Measurements from ENCODE around the gene TM9SF4. TPM values are rescaled to one million over a fixed set of nuclear protein-coding genes. Genes with fewer than 3 reads are reported as not detected.

TM9SF4 gene
- polyA plus RNA-seq, 4 donors = 10.5 to 85.8 (median 20.2) TPM

DNA sequence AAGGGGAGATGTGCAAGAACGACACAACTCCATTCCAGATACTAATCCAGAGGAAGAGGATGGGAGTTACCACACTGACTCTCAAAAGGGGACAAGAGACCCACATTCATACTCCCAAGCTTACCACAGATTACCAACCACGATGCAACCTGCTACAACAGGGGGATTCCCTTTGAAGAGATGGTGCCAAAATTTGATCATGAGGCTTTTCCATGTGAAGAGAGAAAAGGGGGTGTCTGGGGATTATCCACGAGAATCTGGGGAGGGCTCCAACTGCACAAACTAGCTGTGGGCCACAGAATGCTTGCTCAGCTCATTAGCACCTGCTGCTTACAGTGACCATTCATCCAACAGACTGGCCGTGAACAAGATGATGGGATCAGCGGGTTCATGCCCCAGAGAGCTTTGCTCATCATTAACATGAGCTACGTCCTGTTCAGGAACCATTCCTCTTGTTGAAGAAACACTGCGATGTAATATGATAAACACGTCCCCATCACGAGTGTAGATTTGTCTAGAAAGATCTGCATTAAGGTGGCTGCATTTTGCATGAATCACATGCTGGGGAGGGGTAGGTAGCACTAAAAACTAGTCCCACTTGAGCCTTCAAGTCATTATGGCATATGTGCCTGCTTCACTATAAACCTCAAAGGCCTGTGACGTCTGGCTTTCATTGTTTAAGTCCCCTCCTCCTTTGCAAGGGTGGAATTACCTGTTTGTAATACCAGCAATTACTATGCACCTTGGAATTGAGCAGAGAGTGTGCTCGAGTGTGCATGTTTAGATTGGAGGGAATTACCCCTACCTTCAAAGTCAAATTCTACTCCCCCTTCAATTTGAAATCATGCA is 94.1 kb downstream of the TM9SF4 start:
- H3K4me1 ChIP-seq (ENCODE audit: control insufficient read depth in 3 of 3, insufficient read depth in 2 of 3, low read depth in 1 of 3, low read length in 2 of 3) = peaks cover 8 to 48% (median 12%) of the 10 kb centered on the region in 3 donors
- no peak for FAIRE-seq
- no peaks in the 10 kb centered on the region for H3K9me3 ChIP-seq (ENCODE audit: control insufficient read depth in 2 of 2, insufficient read depth in 1 of 2, low read depth in 1 of 2, low read length in 1 of 2)
- H3K27me3 ChIP-seq (ENCODE audit: control insufficient read depth in 3 of 3, insufficient read depth in 3 of 3, low read length in 3 of 3) = no peaks in the 10 kb centered on the region
- peaks cover 9 to 63% (median 15%) of the 10 kb centered on the region in 3 donors for H3K36me3 ChIP-seq (ENCODE audit: control insufficient read depth in 3 of 3, insufficient read depth in 2 of 3, low read depth in 1 of 3, low read length in 3 of 3)
- H3K4me3 ChIP-seq (ENCODE audit: low read depth in 1 of 3, low read length in 3 of 3) = peak overlapping the region in 2 of 3 donors; percentile 10 to 95
- 16 to 47% (median 35%) methylated on average over 11 of the region's 11 CpGs for WGBS, 3 donors
- peak overlapping the region; percentile 73 to 96 (median 82) for H3K27ac ChIP-seq (ENCODE audit: low read depth in 1 of 3, low read length in 2 of 3)
- DNase-seq = peak; percentile 70 to 82

DNA sequence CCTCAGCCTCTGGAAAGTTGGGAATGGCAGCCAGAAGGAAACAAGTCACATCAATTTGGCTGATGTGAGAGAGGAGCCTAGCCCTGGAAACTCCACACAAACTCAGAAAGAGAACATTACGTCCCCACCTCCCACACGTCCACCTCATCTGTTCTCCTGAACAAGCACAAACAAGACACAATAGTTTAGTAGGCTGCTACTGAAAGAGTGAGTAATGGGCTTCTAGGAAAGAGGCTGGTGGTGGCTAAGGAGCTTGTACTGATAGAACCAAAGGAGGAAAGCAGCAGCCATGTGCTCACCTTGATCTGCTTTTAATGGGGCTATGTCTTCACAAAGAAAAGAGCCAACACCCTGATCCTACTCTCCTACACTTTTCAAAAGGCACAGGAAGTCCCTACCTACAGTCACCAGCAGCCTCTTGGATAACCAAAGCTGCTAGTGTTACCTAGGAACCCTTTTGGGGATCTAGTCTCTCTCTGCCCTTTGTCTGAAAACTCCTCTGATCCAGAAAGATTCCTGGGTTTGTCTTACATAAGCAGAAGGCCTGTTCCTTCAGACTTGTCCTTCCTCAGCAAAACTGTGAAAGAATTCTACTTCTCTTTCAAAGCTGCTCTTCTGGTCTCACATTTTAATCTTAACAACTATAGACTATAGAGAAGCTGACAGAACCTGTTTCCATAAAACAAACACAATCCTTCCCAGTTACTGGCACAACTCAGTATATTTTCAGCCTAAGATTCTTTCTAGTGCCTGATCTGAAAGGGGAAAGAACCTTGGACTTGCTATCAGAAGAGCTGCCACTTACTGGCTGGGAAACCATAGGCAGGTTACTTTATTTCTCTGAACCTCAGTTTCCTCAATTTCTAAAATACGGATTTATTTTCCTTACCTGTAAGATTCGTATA is 94.9 kb downstream of the TM9SF4 start:
- no peaks in the 10 kb centered on the region for H3K9me3 ChIP-seq (ENCODE audit: control insufficient read depth in 2 of 2, insufficient read depth in 1 of 2, low read depth in 1 of 2, low read length in 1 of 2)
- H3K4me3 ChIP-seq (ENCODE audit: low read depth in 1 of 3, low read length in 3 of 3) = peak overlapping the region in 2 of 3 donors; percentile 95 to 99
- H3K4me1 ChIP-seq (ENCODE audit: control insufficient read depth in 3 of 3, insufficient read depth in 2 of 3, low read depth in 1 of 3, low read length in 2 of 3) = peaks cover 8 to 47% (median 14%) of the 10 kb centered on the region in 3 donors
- FAIRE-seq = no peak
- peak overlapping the region; percentile 73 to 96 (median 88) for H3K27ac ChIP-seq (ENCODE audit: low read depth in 1 of 3, low read length in 2 of 3)
- 9 to 47% (median 18%) methylated on average over 4 of the region's 4 CpGs for WGBS, 3 donors
- peaks cover 9 to 64% (median 11%) of the 10 kb centered on the region in 3 donors for H3K36me3 ChIP-seq (ENCODE audit: control insufficient read depth in 3 of 3, insufficient read depth in 2 of 3, low read depth in 1 of 3, low read length in 3 of 3)
- peak in 1 of 2 donors; percentile 63 for DNase-seq
- H3K27me3 ChIP-seq (ENCODE audit: control insufficient read depth in 3 of 3, insufficient read depth in 3 of 3, low read length in 3 of 3) = no peaks in the 10 kb centered on the region

DNA sequence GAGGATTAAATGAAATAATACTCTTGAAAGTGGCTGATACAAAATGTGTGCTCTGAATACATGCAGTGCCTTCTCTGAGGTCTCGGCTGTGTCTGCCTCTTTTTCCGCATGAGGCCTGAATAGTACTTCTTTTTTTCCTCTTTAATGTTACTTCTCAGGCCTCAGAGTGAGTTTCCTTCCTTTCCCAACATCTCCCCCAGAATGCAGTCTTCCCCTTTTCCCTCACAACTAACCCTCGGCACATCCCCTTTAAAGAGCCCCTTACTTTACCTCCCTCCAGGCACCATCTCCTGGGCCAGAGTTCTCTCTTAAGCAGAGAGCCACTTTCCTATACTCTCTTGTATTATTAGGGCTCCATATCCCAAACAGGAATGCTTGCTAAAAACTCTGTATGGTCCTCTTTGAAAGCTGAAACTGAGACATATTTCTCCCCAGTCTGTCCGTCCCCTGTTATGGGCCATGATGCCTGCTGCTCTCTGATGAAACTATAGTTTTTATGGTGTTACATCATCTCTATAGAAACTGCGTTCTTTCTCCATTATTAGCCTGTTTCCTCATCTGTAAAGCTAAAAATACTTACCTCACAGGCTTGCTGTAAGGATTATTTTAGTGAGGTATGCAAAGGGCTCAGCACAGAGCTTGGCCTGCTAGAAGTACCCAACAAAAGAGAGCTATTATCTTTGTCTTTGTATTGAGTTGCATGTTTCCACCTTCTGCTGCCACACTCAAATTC is 95.8 kb downstream of the TM9SF4 start:
- FAIRE-seq = no peak
- peak; percentile 24 to 68 for DNase-seq
- no peaks in the 10 kb centered on the region for H3K27me3 ChIP-seq (ENCODE audit: control insufficient read depth in 3 of 3, insufficient read depth in 3 of 3, low read length in 3 of 3)
- H3K4me3 ChIP-seq (ENCODE audit: low read depth in 1 of 3, low read length in 3 of 3) = peak overlapping the region in 2 of 3 donors; percentile 95 to 99
- peaks cover 8 to 49% (median 14%) of the 10 kb centered on the region in 3 donors for H3K4me1 ChIP-seq (ENCODE audit: control insufficient read depth in 3 of 3, insufficient read depth in 2 of 3, low read depth in 1 of 3, low read length in 2 of 3)
- H3K27ac ChIP-seq (ENCODE audit: low read depth in 1 of 3, low read length in 2 of 3) = peak overlapping the region; percentile 73 to 96 (median 88)
- no peaks in the 10 kb centered on the region for H3K9me3 ChIP-seq (ENCODE audit: control insufficient read depth in 2 of 2, insufficient read depth in 1 of 2, low read depth in 1 of 2, low read length in 1 of 2)
- peaks cover 7 to 64% (median 9%) of the 10 kb centered on the region in 3 donors for H3K36me3 ChIP-seq (ENCODE audit: control insufficient read depth in 3 of 3, insufficient read depth in 2 of 3, low read depth in 1 of 3, low read length in 3 of 3)
- WGBS, 3 donors = 20 to 45% (median 33%) methylated on average over 5 of the region's 5 CpGs

DNA sequence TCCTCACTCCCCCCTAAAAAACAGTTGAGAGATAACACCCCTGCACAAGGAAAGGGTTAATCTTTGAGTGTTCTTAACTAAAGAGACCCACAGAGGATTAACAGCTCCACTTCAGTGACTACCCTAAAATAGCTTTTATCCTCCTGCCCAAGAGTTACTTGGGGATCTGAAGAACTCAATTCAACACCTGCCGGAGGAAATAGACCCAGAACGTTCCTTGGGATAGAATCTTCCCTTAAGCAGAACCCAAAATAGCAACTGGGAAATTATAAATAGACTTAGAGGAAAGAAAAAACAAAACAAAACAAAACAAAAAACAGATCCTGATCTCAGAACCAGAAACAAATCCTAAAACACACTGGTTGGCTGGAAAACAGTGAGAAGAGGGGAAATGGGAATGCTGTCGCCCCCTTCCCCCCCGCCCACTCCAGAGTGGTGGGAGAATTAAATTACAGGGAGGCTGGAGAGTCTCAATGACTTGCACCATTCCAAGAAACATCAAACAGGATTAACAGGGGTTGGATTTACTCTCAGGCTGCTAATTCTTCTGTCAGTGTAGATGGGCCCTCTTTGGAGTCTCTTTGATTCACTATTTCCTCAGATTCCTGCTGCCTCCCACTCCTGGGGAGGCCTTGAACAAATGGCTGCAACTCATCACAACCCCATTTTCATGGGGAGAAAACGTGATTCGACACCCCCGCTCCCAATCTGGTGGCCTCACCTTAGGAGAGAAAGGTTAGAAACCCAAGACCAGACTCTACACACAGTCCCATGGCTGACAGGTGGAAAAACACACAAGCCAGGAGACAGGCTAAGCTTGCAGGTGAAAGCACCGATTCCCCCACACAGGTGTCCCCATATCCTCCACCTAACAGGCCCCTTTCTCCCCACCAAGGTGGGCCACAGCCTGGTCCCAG is 96.6 kb downstream of the TM9SF4 start:
- peak overlapping the region; percentile 83 to 96 (median 88) for H3K27ac ChIP-seq (ENCODE audit: low read depth in 1 of 3, low read length in 2 of 3)
- H3K4me1 ChIP-seq (ENCODE audit: control insufficient read depth in 3 of 3, insufficient read depth in 2 of 3, low read depth in 1 of 3, low read length in 2 of 3) = peaks cover 8 to 48% (median 14%) of the 10 kb centered on the region in 3 donors
- H3K9me3 ChIP-seq (ENCODE audit: control insufficient read depth in 2 of 2, insufficient read depth in 1 of 2, low read depth in 1 of 2, low read length in 1 of 2) = no peaks in the 10 kb centered on the region
- WGBS, 3 donors = 11 to 31% (median 14%) methylated on average over 8 of the region's 8 CpGs
- H3K4me3 ChIP-seq (ENCODE audit: low read depth in 1 of 3, low read length in 3 of 3) = peak overlapping the region; percentile 17 to 99 (median 95)
- no peak for FAIRE-seq
- DNase-seq = peak in 1 of 2 donors; percentile 47
- peaks cover 4 to 61% (median 7%) of the 10 kb centered on the region in 3 donors for H3K36me3 ChIP-seq (ENCODE audit: control insufficient read depth in 3 of 3, insufficient read depth in 2 of 3, low read depth in 1 of 3, low read length in 3 of 3)
- H3K27me3 ChIP-seq (ENCODE audit: control insufficient read depth in 3 of 3, insufficient read depth in 3 of 3, low read length in 3 of 3) = no peaks in the 10 kb centered on the region

DNA sequence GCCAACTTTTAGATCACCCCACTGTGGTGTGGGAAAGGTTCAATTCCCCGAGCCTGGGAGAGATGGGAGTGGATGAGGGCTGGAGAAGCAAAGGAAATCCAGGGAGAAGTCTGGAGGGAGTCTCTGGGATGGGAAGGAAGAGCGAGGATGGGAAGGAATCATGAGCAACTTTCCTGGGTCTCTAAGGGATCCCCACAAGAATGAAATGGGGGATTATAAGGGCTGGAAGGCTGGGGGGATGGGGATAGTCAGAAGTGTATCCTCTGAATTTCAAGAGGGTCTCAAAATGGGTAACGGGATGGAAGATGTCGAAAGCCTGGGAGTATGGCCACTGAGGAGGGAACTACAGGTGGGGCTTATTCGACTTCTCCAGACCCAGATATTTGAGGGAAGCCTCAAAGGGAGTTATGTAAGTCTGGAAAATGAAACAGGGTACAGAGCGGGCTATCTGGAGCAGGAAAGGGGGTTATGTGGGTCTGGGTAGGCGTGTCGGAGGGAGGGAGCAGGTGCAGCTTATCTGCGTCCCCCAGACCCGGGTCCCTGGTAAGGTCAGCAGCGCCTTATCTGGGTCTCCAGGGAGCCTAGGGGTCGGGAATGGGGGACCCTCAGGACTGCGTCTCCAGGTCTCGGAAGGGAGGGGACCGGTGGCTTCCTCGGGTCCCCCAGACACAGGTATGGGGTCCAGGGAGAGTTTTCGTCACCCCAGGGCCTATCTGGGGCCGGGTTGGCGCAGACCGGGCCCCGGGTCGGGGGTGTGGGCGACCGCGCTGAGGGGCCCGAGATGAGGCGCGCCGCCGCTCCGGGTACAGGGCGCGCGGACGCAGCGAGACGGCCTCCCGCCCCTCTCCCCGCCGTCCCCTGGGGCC is 97.5 kb downstream of the TM9SF4 start:
- FAIRE-seq (no peak), DNase-seq (peak in 1 of 2 donors; percentile 31)
- Histone ChIP-seq H3K36me3 (ENCODE audit: control insufficient read depth in 3 of 3, insufficient read depth in 2 of 3, low read depth in 1 of 3, low read length in 3 of 3) (peaks cover 2 to 59% (median 3%) of the 10 kb centered on the region in 3 donors), H3K27ac (ENCODE audit: low read depth in 1 of 3, low read length in 2 of 3) (peak overlapping the region; percentile 83 to 96 (median 88)), H3K9me3 (ENCODE audit: control insufficient read depth in 2 of 2, insufficient read depth in 1 of 2, low read depth in 1 of 2, low read length in 1 of 2) (no peaks in the 10 kb centered on the region), H3K4me3 (ENCODE audit: low read depth in 1 of 3, low read length in 3 of 3) (peak overlapping the region; percentile 91 to 99 (median 95)), H3K4me1 (ENCODE audit: control insufficient read depth in 3 of 3, insufficient read depth in 2 of 3, low read depth in 1 of 3, low read length in 2 of 3) (peaks cover 8 to 47% (median 16%) of the 10 kb centered on the region in 3 donors), H3K27me3 (ENCODE audit: control insufficient read depth in 3 of 3, insufficient read depth in 3 of 3, low read length in 3 of 3) (no peaks in the 10 kb centered on the region)
- 2% methylated on average over 16 to 40 of the region's 40 CpGs for WGBS, 3 donors

DNA sequence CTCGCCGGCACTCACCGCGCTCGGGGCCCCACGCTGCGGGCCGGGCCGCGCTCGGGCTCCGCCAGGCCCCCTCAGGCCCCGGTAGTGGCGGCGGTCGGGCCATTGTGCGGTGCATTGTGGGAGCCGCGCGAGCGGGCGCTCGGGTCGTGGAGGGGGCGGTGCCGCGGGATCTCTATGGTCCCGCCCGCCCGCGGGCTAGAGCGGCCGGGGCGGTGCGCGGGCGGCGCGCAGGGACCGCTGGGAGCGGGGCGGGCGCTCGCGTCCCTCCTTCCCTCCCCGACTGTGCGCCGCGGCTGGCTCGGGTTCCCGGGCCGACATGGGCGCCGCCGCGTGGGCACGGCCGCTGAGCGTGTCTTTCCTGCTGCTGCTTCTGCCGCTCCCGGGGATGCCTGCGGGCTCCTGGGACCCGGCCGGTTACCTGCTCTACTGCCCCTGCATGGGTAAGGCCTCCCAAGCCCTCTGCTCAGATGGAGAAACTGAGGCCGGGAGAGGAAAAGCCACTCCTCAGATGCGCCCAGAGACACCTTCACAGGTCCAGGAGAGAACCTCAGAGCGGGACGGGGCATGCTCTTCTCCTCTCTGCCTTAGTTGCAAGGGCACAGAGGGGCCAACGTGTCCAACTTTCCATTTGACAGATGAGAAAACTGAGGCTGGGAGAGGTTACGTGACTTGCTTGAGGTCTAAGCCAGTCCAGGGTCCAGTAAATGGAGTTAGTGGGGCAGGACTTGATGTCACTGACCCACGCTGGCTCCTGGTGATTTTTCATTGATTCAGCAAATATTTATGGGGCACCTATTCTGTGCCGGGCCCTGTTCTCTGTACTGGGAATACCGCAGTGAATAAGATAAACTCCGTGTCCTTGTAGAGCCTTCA is 98.3 kb downstream of the TM9SF4 start, which contains the start of the genes PLAGL2 and POFUT1:
PLAGL2 (minus strand) TSS at position 118 of the 873 bp plus-strand sequence. CDS start 5,565 bp downstream, outside the sequence.
POFUT1 (plus strand) TSS at position 255 of the 873 bp plus-strand sequence; CDS start at position 317, 62 bp downstream.
- Histone ChIP-seq H3K9me3 (ENCODE audit: control insufficient read depth in 2 of 2, insufficient read depth in 1 of 2, low read depth in 1 of 2, low read length in 1 of 2) (no peaks in the 10 kb centered on the region), H3K27ac (ENCODE audit: low read depth in 1 of 3, low read length in 2 of 3) (peak within 1 kb of the TSS; percentile 83 to 97 (median 88)), H3K27me3 (ENCODE audit: control insufficient read depth in 3 of 3, insufficient read depth in 3 of 3, low read length in 3 of 3) (no peaks in the 10 kb centered on the region), H3K36me3 (ENCODE audit: control insufficient read depth in 3 of 3, insufficient read depth in 2 of 3, low read depth in 1 of 3, low read length in 3 of 3) (peaks cover 2 to 61% (median 3%) of the 10 kb centered on the region in 3 donors), H3K4me3 (ENCODE audit: low read depth in 1 of 3, low read length in 3 of 3) (peak within 1 kb of the TSS; percentile 93 to 99 (median 99)), H3K4me1 (ENCODE audit: control insufficient read depth in 3 of 3, insufficient read depth in 2 of 3, low read depth in 1 of 3, low read length in 2 of 3) (peaks cover 8 to 38% (median 14%) of the 10 kb centered on the region in 3 donors)
- peak; percentile 89 to 95 for DNase-seq
- WGBS, 3 donors = 1% methylated on average over 14 to 74 of the region's 74 CpGs
- no peak for FAIRE-seq
